ENCODE data around the gene FZR1. TPM values are rescaled to one million over a fixed set of nuclear protein-coding genes. Genes with fewer than 3 reads are reported as not detected.

The FZR1 gene
- total and polyA plus RNA-seq, 2 of the 13 experiments (the other 11 are each of a cell fraction or from before 2014, with no cell fraction given) = 29.0 to 30.8 TPM

DNA sequence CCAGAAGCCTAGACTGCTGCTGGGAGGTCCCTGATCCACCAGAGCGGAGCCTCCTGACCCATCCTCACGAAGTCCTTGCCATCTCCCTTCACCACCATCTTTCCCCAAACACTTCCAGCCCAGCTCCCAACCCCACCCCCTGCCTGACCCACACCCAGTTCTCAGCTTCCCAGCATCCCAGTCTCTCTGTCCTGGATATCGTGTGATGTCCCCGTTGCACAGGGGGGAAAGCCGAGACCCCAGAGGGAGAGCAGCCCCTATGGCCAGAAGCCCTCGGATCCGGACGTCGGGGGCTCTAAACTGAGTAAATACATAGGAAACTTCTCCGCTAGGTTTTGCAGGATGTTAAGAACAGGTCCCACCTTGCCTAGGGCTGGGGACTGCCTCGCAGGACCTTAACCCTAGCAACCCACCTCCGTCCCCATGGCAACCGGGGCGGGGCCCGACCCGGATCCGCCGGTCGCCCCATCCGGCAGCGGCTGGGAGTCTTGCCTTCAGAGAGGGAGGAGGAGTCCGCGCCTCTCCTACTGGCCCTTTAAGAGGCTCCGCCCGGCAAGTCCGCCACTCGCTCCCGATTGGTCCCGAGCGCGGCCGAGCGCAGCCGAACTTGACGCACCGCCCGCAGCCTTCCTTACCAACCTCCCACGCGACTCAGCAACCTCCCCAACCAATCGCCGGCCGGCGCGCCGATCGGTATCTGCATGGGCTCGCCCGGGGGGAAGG, 66.2 kb downstream of the FZR1 start (continued):
- TF ChIP-seq, protein P1, sequence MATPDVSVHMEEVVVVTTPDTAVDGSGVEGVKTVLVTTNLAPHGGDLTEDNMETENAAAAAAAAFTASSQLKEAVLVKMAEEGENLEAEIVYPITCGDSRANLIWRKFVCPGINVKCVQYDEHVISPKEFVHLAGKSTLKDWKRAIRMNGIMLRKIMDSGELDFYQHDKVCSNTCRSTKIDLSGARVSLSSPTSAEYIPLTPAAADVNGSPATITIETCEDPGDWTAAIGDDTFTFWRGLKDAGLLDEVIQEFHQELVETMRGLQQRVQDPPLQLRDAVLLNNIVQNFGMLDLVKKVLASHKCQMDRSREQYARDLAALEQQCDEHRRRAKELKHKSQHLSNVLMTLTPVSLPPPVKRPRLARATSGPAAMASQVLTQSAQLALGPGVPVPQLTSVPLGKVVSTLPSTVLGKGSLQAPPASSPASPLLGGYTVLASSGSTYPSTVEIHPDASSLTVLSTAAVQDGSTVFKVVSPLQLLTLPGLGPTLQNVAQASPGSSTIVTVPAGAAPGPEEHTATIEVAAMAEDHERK (CRISPR knock-in tag; IDR thresholded peaks at IDR 0.05; ENCODE audit: low read depth) = peak; percentile 63; the same call in 1 of the 2 replicates
- TF ChIP-seq HNRNPLL (IDR thresholded peaks at IDR 0.05; ENCODE audit: low read depth, low read length, poor library complexity, severe bottlenecking) (peak; percentile 98), SOX13 (IDR thresholded peaks at IDR 0.05) (0 out of 2 replicates have a peak, but pooled peaks have one; percentile 42), SOX13 (CRISPR knock-in tag; conservative IDR thresholded peaks at IDR 0.05 in 1 of 2, IDR thresholded peaks at IDR 0.05 in 1 of 2) (no peak), SP5 (CRISPR knock-in tag; IDR thresholded peaks at IDR 0.05; ENCODE audit: borderline replicate concordance, low read depth) (peak; percentile 64; the same call in 1 of the 2 replicates), ZNF350 (CRISPR knock-in tag; IDR thresholded peaks at IDR 0.05; ENCODE audit: borderline replicate concordance, low read depth) (0 out of 2 replicates have a peak, but pooled peaks have one; percentile 8), ZMYM4 (CRISPR knock-in tag; IDR thresholded peaks at IDR 0.05) (no peak), BHLHE40 (IDR thresholded peaks at IDR 0.05; ENCODE audit: low read length) (0 out of 2 replicates have a peak, but pooled peaks have one; percentile 25), ZNF430 (CRISPR knock-in tag; IDR thresholded peaks at IDR 0.05) (no peak)
- TF ChIP-seq, protein P2, sequence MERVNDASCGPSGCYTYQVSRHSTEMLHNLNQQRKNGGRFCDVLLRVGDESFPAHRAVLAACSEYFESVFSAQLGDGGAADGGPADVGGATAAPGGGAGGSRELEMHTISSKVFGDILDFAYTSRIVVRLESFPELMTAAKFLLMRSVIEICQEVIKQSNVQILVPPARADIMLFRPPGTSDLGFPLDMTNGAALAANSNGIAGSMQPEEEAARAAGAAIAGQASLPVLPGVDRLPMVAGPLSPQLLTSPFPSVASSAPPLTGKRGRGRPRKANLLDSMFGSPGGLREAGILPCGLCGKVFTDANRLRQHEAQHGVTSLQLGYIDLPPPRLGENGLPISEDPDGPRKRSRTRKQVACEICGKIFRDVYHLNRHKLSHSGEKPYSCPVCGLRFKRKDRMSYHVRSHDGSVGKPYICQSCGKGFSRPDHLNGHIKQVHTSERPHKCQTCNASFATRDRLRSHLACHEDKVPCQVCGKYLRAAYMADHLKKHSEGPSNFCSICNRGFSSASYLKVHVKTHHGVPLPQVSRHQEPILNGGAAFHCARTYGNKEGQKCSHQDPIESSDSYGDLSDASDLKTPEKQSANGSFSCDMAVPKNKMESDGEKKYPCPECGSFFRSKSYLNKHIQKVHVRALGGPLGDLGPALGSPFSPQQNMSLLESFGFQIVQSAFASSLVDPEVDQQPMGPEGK (CRISPR knock-in tag; IDR thresholded peaks at IDR 0.05) = peak; percentile 60
- TF ChIP-seq, protein P3, sequence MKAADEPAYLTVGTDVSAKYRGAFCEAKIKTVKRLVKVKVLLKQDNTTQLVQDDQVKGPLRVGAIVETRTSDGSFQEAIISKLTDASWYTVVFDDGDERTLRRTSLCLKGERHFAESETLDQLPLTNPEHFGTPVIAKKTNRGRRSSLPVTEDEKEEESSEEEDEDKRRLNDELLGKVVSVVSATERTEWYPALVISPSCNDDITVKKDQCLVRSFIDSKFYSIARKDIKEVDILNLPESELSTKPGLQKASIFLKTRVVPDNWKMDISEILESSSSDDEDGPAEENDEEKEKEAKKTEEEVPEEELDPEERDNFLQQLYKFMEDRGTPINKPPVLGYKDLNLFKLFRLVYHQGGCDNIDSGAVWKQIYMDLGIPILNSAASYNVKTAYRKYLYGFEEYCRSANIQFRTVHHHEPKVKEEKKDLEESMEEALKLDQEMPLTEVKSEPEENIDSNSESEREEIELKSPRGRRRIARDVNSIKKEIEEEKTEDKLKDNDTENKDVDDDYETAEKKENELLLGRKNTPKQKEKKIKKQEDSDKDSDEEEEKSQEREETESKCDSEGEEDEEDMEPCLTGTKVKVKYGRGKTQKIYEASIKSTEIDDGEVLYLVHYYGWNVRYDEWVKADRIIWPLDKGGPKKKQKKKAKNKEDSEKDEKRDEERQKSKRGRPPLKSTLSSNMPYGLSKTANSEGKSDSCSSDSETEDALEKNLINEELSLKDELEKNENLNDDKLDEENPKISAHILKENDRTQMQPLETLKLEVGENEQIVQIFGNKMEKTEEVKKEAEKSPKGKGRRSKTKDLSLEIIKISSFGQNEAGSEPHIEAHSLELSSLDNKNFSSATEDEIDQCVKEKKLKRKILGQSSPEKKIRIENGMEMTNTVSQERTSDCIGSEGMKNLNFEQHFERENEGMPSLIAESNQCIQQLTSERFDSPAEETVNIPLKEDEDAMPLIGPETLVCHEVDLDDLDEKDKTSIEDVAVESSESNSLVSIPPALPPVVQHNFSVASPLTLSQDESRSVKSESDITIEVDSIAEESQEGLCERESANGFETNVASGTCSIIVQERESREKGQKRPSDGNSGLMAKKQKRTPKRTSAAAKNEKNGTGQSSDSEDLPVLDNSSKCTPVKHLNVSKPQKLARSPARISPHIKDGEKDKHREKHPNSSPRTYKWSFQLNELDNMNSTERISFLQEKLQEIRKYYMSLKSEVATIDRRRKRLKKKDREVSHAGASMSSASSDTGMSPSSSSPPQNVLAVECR (CRISPR knock-in tag; IDR thresholded peaks at IDR 0.05; ENCODE audit: borderline replicate concordance) = peak; percentile 56; the same call in 1 of the 2 replicates
- TF ChIP-seq, protein P4, sequence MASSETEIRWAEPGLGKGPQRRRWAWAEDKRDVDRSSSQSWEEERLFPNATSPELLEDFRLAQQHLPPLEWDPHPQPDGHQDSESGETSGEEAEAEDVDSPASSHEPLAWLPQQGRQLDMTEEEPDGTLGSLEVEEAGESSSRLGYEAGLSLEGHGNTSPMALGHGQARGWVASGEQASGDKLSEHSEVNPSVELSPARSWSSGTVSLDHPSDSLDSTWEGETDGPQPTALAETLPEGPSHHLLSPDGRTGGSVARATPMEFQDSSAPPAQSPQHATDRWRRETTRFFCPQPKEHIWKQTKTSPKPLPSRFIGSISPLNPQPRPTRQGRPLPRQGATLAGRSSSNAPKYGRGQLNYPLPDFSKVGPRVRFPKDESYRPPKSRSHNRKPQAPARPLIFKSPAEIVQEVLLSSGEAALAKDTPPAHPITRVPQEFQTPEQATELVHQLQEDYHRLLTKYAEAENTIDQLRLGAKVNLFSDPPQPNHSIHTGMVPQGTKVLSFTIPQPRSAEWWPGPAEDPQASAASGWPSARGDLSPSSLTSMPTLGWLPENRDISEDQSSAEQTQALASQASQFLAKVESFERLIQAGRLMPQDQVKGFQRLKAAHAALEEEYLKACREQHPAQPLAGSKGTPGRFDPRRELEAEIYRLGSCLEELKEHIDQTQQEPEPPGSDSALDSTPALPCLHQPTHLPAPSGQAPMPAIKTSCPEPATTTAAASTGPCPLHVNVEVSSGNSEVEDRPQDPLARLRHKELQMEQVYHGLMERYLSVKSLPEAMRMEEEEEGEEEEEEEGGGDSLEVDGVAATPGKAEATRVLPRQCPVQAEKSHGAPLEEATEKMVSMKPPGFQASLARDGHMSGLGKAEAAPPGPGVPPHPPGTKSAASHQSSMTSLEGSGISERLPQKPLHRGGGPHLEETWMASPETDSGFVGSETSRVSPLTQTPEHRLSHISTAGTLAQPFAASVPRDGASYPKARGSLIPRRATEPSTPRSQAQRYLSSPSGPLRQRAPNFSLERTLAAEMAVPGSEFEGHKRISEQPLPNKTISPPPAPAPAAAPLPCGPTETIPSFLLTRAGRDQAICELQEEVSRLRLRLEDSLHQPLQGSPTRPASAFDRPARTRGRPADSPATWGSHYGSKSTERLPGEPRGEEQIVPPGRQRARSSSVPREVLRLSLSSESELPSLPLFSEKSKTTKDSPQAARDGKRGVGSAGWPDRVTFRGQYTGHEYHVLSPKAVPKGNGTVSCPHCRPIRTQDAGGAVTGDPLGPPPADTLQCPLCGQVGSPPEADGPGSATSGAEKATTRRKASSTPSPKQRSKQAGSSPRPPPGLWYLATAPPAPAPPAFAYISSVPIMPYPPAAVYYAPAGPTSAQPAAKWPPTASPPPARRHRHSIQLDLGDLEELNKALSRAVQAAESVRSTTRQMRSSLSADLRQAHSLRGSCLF (CRISPR knock-in tag; IDR thresholded peaks at IDR 0.05; ENCODE audit: borderline replicate concordance) = no peak

Data from HepG2 (cell line).